GM12872 (cell line): ENCODE results near the gene BCR.

ENCODE experiments used
- CTCF ChIP-seq: IDR thresholded peaks from 3 replicates; pipeline ENCODE4 v1.5.1; 2011; ENCODE audit warnings: low read depth, mild to moderate bottlenecking, low read length, moderate library complexity; ENCODE audit not compliant: insufficient read depth

BCR gene

DNA sequence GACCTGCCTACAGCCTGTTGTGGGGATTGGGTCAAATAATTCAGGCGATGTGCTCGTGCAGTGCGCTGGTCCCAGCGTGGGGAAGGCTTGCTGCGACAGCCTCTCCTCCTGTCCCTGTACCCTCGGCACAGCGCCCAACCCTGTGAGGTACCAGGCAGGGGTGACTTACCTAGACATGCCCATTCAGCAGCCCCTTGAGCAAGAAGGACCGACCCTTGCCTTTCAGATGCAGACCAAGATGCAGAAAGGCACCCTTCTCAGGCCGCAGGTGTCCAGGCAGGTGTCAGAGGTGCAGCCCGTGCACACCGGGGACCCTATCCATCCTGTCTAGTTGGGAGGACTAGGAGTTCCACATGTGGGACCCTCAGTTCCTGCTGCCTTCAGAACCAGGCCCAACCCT lies 102.7 kb downstream of the BCR start:
- TF ChIP-seq CTCF, result no peak

DNA sequence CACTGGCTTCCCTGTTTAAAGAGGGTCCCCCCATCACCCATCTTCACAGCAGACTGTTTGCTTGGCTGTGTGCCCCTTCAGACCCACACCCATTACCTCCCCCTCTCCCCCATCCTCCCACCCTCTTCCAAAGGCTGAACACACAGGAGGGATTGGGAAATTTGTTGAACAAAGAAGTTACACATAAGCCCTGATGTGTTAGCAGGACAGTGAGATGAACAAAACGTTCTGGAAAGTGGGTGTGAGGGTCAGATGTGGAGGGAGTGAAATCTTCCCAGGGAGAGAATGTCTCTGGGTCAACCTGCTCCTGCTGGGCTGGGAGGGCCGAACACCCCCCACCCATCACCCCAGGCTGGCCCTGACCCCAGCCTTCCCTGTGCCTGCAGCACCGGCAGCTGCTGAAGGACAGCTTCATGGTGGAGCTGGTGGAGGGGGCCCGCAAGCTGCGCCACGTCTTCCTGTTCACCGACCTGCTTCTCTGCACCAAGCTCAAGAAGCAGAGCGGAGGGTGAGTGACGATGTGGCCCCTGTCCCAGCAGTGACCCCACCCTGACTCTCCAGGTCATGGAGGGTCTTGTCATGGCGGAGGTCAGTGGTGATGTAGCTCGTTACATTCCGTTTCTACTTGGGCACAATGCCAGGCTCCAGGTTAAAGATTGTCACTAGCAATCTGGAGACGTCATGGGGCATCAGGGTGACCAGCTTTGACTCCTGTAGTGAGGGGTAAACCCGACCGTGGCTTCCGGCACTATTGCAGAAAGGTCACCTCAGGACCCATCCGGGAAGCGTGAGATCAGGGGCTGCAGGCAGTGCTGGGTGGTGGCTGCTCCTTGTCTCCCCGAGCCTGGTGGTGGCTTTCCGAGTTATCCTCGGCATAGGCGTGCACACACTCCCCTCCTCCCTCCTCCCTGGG lies 103.5 kb downstream of the BCR start:
- no peak for TF ChIP-seq CTCF

DNA sequence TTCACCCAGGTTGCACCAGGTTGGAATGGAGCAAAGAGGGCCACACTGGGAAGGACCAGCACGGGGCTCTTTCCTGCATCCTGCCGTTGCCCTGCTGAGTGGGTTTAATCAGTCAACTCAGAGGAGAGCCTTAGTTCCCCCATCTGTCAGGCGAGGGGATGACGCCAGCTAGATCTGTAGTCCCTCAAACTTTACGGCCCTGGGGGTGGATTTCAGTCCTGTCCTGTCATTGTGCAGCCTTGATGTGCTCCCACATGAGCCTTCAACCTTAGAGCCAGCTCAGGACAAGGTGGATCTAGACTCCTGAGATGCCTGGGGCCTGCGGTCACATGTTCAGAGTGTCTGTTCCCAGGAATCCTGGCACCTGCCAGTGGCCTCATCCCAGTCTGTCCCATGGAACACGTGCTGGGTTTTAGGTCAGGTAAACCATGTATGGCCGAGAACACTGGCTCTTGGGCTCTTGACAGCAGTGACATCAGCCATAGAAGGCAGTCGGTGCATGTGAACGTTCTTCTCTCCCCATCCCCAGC lies 104.3 kb downstream of the BCR start:
- no peak for TF ChIP-seq CTCF

GRCh38 chr22:23285236-23285635 lies 104.9 kb downstream of the BCR start:
- no peak for TF ChIP-seq CTCF

DNA sequence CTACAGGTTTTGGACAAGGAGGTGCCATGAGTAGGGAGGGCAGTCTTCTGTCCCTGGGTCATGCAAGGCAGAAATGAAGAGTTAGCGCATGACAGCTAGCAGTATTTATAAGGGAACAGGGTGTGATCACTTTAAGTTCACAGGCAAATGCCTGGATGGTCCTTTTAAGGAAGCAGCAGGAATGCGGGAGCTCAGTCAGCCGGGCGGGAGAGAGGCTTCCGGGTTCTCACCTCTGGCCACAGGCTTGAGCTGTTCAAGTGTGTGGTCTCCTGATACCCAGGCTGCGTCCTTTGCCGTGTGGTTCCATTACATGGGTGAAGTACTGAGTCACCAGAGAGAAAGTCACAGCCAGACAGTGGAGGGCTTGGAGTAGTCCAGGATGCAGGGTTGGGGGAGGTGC lies 105.4 kb downstream of the BCR start:
- no peak for TF ChIP-seq CTCF

DNA sequence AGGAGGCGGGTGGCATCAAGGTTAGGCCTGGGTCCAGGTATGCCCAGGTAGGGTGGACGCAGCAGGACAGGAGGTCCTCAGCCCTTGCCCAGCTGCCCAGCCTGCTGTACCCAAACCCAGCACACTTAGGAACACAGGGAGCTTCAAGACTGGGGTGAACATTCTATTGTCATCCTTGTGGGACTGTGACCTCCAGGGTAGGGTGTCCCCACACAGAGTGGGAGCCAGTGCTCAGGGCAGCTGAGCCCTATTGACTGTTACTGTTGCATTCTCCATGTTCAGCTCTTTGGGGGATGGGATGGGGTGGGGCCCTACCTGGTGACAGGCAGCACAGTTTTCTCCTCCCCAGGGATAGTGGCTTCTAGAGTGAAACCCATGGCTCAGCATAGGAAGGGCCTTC lies 106.0 kb downstream of the BCR start:
- TF ChIP-seq CTCF, result no peak

- no peak for TF ChIP-seq CTCF
Observed at GRCh38 chr22:23287136-23288095, 107.1 kb downstream of the BCR start.
